Activated effector memory CD4-positive, alpha-beta T cell treated with anti-CD3 and anti-CD28 coated beads, Interleukin-2, amount 50 U/mL, for 16 hours (primary cell): ENCODE measurements around the gene TMEM178B.

Source experiments
- DNase-seq: peaks from one replicate; pipeline ENCODE4 v3.0.0-alpha.2; 2020

Gene TMEM178B

DNA sequence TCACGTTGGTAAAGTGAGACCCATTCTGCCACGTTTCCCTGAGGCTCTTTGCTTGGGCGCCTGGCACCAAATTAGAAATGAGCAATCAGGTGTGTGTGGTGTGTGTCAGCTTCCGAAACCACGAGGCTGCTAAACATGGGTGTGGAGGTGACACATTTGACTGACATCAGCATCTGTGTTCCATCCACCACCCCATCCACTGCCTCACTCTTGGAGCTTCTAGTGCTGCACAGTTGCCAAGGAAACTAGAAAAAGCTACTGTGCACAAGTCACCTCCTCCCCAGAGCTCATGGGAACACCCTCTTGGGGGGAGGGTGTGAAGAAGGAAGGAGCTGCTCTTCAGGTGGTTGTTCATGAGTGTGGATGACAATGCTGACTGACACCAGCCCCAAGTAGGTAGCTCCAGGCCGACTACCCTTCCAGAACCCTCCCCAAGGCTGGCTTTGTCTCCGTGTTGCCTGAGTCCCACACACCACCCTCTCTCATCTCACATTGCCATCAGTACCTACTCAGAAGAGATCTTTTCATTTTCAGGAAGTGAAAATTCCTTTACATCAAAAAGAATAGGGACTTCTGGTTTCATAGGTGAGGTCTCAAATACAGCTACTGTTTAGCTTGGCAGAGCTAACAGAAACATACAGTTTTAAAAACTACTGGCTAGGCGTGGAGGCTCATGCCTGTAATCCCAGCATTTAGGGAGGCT, 152.2 kb downstream of the TMEM178B start:
- no peak for DNase-seq

DNA sequence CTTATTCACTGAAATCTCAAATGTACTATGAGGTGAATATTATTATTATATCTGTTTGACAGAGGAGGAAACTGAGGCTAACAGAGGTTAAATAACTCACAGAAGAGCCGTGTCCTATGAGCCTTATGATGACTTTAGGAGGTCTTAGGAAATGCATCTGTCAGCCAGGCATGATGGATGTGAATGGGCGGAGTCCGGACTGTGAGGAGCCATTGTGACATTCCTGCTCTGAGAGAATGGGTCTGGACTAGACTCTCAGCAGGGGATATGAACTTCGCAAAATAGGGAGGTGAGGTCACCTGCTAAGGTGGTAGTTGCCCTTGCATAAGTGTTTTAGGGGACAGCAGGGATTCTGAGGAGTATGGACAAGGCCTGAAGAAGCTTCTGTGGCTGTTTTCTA, 153.6 kb downstream of the TMEM178B start:
- DNase-seq: no peak

DNA sequence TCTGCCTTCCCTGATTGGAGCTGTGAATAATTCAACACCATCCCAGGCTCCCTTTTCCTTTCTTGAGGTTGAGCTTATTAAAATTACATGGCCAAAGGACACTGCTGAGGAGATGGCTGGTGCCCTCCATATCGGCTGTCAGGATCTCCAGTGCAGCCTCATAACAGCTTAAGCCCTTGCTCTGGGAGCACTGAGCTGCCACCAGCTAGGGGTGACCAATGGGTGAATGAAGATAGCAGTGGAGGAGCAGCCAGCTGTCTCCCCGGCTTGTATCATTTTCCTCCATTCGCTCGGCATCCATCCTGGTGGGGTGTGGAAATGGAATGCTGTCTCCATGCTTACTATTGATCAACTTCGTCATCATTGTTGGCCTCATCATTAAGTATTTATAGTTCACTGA, 154.6 kb downstream of the TMEM178B start:
- no peak for DNase-seq

DNA sequence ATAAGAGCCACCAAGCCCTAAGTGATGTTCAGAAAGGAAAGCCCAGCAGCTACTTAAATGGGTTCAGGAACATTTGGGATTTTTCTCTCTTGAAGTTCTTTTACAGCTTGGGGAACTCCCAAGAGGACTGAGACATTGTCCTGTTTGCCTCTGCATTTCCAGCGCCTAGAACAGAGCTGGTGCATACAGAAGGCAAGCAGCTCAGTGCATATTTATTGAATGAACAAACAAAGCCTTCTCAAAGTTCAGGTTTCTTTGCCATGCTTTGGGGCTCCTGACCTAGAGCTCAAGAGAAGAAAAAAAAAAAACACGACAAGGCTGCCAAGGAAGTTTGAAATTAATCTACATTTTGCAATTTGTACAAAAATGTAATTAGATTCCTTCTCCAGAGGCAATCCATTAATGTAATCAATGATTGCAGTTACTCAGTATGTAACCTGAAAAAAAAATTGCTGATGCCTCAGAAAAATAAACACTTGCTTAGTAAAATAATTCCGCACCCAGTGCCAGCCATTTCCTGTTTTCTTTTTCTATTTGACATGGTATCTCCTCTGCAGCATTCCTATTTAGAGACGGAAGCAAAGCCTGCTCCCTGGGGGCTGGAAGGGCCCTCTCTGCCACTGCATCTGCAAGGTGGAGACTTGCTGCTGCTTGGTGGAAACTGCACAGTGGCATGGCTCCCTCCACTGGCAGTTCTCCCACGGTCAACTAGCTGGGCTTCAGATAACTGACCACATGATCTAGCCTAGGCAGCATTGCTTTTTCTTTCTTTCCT, 157.3 kb downstream of the TMEM178B start:
- DNase-seq: no peak

DNA sequence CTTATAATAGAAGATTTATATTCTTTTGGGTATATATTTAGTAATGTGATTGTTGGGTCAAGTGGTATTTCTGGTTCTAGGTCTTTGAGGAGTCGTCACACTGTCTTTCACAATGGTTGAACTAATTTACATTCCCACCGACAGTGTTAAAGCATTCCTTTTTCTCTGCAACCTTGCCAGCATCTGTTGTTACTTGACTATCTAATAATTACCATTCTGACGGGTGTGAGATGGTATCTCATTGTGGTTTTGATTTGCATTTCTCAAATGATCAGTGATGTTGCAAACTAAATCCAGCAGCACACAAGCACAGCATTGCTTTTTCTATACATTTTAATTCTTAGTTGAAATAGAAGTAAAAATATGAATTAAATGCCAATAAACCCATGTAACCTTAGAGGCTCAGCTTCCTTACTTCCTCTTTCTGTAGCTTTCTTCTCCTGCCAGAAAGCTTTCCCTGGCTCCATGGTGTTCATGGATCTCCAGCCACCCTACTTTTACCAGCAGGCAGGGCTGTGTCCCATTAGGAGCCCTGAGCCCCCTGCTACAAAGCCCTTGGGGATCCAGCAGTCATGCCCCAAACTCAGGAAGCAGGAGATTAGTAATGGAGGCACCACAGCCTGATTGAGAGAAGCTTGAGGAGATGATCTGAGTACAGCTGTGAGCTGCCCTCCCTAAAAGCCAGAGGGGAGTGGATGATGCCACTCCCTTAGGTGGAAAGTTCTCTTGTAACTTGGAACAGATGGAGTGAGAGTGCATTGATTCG, 158.6 kb downstream of the TMEM178B start:
- DNase-seq: no peak

DNA sequence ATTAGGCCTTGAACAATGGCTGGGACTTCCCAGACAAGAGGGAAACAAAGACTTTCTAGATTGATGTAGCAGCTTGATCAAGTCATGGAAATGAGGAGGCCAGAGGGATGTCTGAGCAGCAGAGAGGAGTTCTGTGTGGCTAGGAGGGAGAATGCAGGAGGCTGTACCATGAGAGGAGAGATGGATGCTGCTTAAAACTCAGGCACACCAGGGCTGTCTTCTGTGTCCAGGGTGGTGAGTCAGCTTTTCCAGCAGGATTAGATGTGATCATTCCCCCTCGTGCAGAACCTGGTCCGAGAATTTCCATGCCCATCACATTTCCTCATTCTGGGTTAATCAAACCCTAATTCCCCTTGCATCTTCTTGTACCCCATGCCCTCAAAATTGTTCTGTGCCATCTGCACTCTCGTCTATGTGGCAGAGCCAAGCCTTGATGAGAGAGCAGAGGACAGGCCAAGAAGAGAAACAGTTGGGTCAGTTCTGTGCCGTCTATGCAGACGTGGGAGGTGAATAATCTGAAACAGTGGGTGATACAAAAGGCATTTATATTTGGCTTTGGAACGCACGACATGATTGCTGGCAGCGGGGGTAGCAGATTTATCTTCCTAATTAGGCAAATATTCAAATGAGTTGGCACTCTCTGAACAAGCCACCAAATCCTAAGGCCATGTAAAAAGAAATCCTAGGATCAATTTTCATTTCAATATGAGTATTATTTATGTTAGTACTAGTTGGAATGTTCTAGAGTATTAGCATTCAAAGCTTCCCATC, 160.7 kb downstream of the TMEM178B start:
- no peak for DNase-seq

DNA sequence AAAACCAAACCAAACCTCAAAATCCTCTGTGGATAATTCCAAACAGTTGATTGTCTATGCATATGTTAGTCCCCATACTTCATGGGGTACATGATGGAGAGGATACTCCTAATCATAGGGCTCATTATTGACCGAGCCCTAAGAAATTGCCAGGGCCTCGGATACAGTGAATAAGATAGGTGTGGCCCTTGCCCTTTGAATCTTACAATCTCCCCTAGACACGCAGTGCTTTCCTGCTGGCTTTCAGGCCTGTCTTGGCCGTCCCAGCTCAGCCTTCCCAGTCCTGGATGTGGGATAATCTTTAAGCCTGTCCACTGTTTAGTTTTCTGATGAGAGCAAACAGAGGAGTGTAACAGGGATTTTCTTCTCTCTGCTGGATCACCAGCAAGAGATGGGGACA, 161.8 kb downstream of the TMEM178B start:
- DNase-seq: no peak

DNA sequence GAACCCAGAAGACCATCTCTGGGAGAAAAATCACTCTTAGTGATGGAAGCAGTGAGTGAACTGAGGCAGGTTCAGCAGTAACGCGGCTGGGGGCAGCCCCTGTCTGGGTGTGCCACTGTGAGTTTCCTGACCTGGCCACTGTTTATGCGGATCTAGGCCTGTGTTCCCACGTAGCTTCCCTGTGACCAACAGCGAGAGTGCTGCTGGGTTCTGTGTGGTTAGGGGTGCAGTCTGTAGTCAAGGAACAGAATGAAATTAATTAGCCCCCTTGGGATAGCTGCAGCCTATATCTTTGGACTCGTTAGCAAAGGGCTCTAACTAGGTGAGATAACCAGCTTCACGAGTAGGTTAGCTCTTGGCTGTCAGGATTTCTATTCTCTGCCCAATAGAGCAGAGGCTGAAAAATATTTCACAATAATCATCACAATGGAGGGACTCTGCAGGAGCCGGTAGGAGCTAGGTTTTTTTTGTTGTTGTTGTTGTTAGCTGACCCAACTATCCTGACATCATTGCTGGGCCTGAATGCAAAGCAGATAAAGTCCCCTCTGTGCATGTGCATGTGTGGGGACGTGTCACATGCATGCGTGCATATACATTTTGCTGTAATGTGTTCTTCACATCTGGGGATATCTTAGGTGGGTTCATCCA, 164.9 kb downstream of the TMEM178B start:
- DNase-seq: no peak

DNA sequence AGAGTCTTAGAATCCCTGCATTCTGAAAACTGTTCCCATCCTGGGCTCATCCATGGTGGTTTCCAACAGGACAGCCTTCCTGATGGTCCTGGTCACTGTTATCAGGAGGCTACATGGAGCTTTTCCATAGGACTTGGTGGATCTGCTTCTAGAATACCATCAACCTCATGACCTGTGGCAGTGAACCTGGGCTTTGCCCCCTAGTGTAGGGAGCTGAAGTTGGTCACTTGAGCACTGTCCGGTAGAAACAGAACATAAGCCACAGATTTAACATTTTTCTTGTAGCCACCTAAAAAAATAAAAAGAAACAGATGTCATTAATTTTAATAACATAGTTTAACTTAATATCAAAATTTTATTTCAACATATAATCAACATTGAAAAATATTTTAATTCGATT, 165.8 kb downstream of the TMEM178B start:
- no peak for DNase-seq

DNA sequence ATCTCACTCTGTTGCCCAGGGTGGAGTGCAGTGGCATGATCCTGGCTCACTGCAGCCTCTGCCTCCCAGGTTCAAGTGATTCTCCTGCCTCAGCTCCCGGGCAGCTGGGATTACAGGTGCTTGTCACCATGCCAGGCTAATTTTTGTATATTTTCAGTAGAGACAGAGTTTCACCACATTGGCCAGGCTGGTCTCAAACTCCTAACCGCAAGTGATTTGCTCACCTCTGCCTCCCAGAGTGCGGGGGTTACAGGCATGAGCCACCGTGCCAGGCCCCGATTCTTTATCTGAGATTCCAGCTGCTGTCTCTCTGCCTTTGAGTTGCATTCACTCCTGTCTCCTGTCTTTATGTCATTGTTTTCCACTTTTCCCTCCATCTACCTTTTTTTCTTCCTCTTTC, 168.7 kb downstream of the TMEM178B start:
- no peak for DNase-seq

DNA sequence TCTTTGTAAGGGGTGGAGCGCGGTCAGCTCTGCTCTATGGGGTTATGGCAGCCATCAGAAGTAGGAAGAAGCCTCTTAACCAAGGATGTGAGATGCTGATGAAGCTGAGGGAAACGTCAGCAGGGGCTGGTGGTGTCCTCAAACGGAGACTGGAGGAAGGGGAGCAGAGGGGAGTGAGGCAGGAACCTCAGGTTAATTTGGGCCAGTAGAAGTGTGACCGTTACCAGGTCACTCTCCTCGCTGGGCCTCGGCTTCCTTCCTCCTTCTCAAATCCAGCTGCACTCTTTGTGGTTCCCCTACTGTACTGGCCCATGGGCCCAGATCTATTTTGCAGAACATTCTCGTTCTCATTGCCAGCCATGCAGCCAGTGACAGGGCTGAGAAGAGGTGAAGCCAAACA, 169.5 kb downstream of the TMEM178B start:
- DNase-seq: no peak

DNA sequence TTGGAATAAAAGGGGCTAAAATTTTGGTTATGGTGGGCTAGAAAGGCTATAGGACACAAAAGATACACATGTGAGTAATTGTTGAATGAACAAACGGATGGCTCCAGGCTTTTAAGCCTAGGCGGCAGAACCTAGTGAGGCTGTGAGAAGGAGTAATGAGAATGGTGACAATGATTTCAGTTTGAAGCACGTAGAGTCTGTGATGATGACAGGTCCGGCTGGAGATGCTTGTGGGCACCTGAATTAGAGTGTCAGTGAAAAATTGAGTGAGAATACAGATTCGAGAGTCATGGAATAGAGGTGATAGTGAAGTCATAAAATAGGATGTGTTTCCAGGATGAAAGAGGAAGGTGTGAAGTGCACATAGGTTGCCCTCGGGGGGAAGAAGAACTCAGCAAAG, 170.6 kb downstream of the TMEM178B start:
- DNase-seq: no peak

DNA sequence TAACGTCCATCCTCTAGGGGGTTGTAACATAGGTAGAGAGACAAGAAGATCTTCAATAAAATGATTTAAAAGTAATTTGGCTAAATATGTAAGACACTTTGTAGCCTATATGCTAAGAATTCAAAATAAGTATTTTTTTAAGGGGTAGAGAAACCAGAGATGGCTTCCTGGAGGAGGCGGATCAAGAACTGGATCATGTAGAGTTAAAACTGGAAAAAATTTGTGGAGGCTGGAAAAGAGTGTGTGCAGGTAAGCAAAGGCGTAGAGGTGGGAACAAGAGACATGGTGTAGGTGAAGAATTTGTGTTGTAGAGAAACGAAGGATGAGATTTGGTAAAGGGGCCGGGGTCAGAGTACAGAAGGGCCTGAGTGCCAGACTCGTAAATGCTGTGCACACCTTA, 172.6 kb downstream of the TMEM178B start:
- DNase-seq: no peak

DNA sequence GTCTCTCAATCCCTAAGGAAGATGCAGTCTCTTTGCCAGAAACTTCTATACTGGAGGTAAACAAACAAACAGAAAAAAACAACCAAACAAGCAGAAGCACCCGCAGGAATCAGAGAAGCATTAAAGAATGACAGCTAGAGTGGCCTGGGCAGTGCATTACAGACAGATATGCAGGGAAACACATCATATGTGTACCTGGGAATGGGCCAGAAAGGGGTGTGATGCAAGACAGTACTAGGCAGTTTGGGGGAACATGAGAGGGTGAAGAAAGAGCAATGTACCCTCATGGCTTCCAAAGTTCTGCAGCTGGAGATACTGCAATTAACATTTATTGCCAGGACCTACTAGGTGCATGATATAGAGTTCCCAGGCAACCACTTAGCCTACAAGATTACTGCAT, 177.3 kb downstream of the TMEM178B start:
- no peak for DNase-seq

DNA sequence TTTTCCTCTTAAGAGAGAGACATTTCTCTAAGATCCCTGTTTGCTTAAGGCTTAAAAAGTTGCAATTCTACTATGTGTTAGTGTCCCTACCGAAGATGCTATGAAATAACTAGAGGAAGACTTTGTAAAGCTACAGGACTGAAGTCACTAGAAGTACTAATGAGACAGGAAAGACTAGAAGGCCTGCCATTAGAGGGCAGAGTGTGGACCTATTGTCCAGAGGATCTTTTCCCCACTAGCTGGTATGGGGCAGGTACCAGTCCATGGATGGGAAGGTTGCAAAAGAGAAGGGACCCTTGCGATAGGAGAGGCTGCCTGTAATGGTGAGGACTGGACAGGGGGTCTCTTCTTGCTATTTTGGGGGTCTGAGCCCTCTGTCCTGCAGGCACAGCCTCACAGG, 178.1 kb downstream of the TMEM178B start:
- no peak for DNase-seq

DNA sequence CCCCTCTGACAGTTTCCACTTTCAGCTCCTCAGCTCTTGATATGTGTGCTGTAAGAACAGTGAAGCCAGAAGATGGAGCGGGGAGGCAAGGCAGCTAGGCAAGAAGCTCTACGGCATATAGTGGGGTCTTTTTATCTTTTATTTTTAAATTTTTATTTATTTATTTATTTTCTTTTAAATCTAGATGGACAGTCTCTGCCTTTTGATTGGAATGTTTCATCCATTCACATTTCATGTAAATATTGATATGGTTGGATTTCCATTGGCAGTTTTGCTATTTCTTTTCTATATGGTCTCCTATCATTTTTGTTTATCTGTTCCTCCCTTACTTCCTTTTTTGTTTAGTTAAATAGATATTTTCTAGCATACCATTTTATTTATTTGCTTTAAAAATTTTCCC, 183.7 kb downstream of the TMEM178B start:
- DNase-seq: no peak

DNA sequence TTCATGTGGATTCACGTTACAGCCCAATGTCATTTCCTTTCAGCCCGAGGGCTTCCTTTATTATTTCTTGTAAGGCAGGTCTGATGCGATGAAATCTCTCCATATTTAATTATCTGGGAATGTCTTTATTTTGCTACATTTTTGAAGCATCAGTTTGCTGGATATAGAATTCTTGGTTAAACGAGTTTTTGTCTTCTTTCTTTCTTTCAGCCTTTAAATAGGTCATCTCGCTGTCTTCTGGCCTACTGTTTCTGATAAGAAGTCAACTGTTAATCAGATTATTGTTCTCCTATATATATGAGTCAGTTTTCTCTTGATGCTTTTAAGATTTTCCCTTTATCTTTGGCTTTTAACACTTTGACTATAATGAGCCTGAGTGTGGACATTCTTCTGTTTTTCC, 184.7 kb downstream of the TMEM178B start:
- no peak for DNase-seq

DNA sequence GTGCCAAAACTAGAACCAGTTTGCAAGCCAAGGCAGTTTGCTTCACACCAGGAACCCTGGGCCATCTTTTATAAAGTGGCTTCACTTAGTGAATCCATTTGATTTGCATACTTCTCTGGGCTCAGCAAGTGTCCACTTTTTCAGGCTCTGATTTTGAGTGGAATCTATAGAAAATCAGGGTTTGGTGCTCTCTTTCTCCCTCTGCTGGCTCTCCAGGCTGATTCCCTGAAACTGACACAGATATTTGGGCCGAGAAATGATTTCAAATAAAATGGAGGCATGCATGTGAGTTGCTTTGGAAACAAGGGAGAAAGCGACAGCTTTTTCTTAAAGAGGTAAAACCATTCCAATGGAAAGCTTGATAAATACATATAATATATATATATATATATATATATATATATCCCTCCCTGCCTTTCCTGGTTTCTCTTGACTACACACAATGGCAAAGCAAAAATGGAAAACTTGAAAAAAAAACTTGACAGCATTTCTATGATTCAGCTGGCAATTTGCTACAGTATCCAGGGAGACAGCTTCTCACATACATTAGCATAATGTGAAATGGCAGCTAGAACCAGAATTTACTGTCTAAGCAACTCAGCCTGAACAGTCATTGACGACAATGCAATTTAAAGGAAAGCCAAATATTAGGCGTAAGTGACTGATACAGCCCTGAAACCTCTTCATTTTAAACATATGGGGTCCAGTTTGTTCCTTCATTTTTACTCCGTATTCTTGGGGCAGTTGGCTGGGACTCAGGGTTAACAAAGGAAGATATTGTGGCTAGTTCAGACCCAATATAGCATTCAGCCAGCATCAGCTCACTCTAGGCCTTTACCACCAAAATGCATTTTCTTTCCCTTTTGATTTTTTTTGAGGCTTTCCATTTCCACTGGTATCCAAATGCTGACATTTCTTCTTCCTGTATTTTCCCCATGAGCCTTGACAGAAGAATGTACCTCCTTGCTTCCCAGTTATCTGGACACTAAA, 188.5 kb downstream of the TMEM178B start:
- DNase-seq: no peak

DNA sequence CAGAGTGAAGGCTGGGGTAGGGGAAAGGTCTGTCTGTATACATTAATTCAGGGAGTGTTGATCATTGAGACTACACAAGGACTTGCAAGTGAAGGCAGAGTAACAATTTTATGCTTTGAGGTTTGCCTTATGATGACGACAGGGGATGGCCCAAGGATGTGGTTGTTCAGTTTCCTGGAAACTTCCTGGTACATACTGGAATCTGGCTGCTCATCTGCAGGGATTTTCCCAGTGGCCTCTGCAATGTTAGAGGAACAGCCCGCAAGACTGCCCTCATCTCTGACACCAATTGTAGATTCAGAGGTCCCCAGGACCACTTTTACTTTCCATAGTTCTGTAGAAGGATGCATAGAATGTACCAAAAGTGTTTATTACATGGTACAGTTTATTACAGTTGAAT, 189.6 kb downstream of the TMEM178B start:
- no peak for DNase-seq

DNA sequence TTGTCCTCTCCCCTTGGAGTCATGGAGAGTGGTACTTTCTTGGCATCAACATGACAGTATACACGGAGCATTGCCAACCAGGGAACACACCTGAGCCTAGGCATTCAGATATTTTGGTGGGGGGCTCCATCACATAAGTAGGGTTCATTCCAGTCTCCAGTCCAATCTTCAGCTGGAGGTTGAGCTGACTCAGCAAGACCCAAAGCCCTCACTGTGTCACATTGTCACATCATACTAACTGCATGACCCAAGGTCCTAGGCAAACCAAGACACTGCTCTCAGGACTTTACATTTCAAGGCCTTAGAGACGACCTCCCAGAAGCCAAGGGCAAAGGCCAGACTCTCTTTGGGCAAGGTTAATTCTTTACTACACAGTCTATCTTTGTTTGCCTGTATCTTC, 190.1 kb downstream of the TMEM178B start:
- DNase-seq: no peak

DNA sequence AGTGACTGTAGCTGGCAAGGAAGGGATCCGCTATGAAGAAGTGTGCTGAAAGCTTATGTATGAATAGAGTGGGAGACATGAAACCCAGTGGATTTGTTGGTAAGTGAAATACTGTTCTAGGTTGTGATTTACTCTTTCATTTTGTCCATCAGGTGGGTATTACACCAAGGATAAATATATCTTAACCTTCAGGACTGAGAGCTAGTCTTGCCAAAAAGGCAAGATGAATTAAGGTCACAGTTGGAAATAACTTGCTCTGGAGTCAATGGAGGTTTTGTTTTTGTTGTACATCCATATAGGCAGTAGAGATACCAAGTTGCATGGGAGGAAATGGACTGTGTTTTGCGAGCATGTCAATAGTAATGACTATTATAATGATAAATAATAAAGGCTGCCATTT, 190.6 kb downstream of the TMEM178B start:
- no peak for DNase-seq
